ENCODE measurements around the gene PSMB9. TPM values are rescaled to one million over a fixed set of nuclear protein-coding genes. Genes with fewer than 3 reads are reported as not detected.
A peak's percentile ranks its signal among the peaks of the same experiment; 100 is the strongest.

PSMB9 gene
- total and polyA plus RNA-seq, 2 donors (not counting 1 experiment from before 2014, with no cell fraction given) = 181 to 242 TPM

GRCh38 chr6:32827025-32827424, 27.0 kb upstream of the PSMB9 start:
- H3K36me3 ChIP-seq (replicated peaks in 1 of 2; ENCODE audit: control extremely low read depth in 1 of 2, control insufficient read depth in 1 of 2, extremely low read depth in 1 of 2, insufficient read depth in 2 of 2, low read length in 1 of 2) = peaks cover 18 to 52% of the 10 kb centered on the region in 2 experiments
- ATAC-seq (ENCODE audit: low read depth) (no peak), DNase-seq (no peak)
- no peak overlapping the region for H3K27ac ChIP-seq (ENCODE audit: low read length in 2 of 2)
- 100% methylated on average over 1 of the region's 3 CpGs for WGBS (ENCODE audit: insufficient coverage)
- H3K27me3 ChIP-seq (replicated peaks in 1 of 4; ENCODE audit: control extremely low read depth in 1 of 4, control insufficient read depth in 3 of 4, insufficient read depth in 4 of 4, low read length in 3 of 4) = no peaks in the 10 kb centered on the region
- H3K9me3 Mint-ChIP-seq (ENCODE audit: insufficient read depth) = no peaks in the 10 kb centered on the region
- peaks cover under 1% of the 10 kb centered on the region in 2 donors for H3K4me1 ChIP-seq (ENCODE audit: control insufficient read depth in 2 of 2, insufficient read depth in 2 of 2, low read length in 2 of 2)
- H3K9me3 ChIP-seq (ENCODE audit: control extremely low read depth in 1 of 3, control insufficient read depth in 2 of 3, insufficient read depth in 1 of 3, low read length in 2 of 3) = no peaks in the 10 kb centered on the region
- peaks cover 30% of the 10 kb centered on the region for H3K79me2 ChIP-seq (ENCODE audit: control insufficient read depth, insufficient read depth, low read length)
- ChIA-PET POLR2A (interaction anchor here (0.9 kb wide), 1 partner anchor 11 kb away, joined by 6 read pairs; the partner anchor contains the start of gene TAP2), CTCF (interaction anchor here (0.8 to 4.7 kb wide), 11 partner anchors 10 to 395 kb away, joined by 3 to 33 read pairs (median 3); partner anchors contain the start of genes HLA-DOB, PSMB9, TAP1 and TAP2)
- H3K27me3 Mint-ChIP-seq = no peaks in the 10 kb centered on the region
- H3K4me1 Mint-ChIP-seq = peaks cover 9% of the 10 kb centered on the region
- H2AFZ ChIP-seq (ENCODE audit: insufficient read depth, low read depth, low read length, poor library complexity, severe bottlenecking) = no peak overlapping the region
- intact Hi-C loops (cut with micrococcal nuclease) = no loop called here
- H3K4me3 Mint-ChIP-seq = no peak overlapping the region
- H4K20me1 ChIP-seq (ENCODE audit: control insufficient read depth, insufficient read depth, low read length, poor library complexity, severe bottlenecking) = no peaks in the 10 kb centered on the region
- TF ChIP-seq EZH2 (IDR thresholded peaks at IDR 0.05; ENCODE audit: borderline replicate concordance, insufficient read depth, low read depth, low read length, poor library complexity, severe bottlenecking) (no peak), CTCF (IDR thresholded peaks at IDR 0.05) (no peak)
- H3K9ac ChIP-seq (ENCODE audit: low read length) = no peak overlapping the region
- no peak overlapping the region for H3K4me3 ChIP-seq (ENCODE audit: control extremely low read depth in 1 of 5, extremely low read depth in 1 of 5, insufficient read depth in 1 of 5, low read depth in 2 of 5, low read length in 4 of 5)
- H3K27ac Mint-ChIP-seq = peak overlapping the region; percentile 18
- H3K4me2 ChIP-seq (replicated peaks; ENCODE audit: low read depth, low read length, poor library complexity, severe bottlenecking) = no peak overlapping the region

- no peak overlapping the region for H2AFZ ChIP-seq (ENCODE audit: insufficient read depth, low read depth, low read length, poor library complexity, severe bottlenecking)
- H3K4me1 ChIP-seq (ENCODE audit: control insufficient read depth in 2 of 2, insufficient read depth in 2 of 2, low read length in 2 of 2) = peaks cover 0 to 3% of the 10 kb centered on the region in 2 donors
- H3K36me3 ChIP-seq (replicated peaks in 1 of 2; ENCODE audit: control extremely low read depth in 1 of 2, control insufficient read depth in 1 of 2, extremely low read depth in 1 of 2, insufficient read depth in 2 of 2, low read length in 1 of 2) = peaks cover 28 to 76% of the 10 kb centered on the region in 2 experiments
- ATAC-seq (ENCODE audit: low read depth) = no peak
- peaks cover 48% of the 10 kb centered on the region for H3K79me2 ChIP-seq (ENCODE audit: control insufficient read depth, insufficient read depth, low read length)
- H3K4me3 ChIP-seq (ENCODE audit: control extremely low read depth in 1 of 5, extremely low read depth in 1 of 5, insufficient read depth in 1 of 5, low read depth in 2 of 5, low read length in 4 of 5) = no peak overlapping the region
- no peak overlapping the region for H3K4me2 ChIP-seq (replicated peaks; ENCODE audit: low read depth, low read length, poor library complexity, severe bottlenecking)
- Mint-ChIP-seq H3K27ac (peak overlapping the region; percentile 59), H3K9me3 (ENCODE audit: insufficient read depth) (no peaks in the 10 kb centered on the region), H3K4me3 (no peak overlapping the region), H3K4me1 (peaks cover 24% of the 10 kb centered on the region), H3K27me3 (no peaks in the 10 kb centered on the region)
- no peaks in the 10 kb centered on the region for H4K20me1 ChIP-seq (ENCODE audit: control insufficient read depth, insufficient read depth, low read length, poor library complexity, severe bottlenecking)
- ChIA-PET CTCF (interaction anchor here (0.7 to 4.7 kb wide), 3 partner anchors 9 to 39 kb away, joined by 3 to 27 read pairs (median 4); partner anchors contain the start of gene TAP2), POLR2A (interaction anchor here (1.6 kb wide), 1 partner anchor 38 kb away, joined by 5 read pairs; no protein-coding TSS in a partner anchor)
- H3K9me3 ChIP-seq (ENCODE audit: control extremely low read depth in 1 of 3, control insufficient read depth in 2 of 3, insufficient read depth in 1 of 3, low read length in 2 of 3) = no peaks in the 10 kb centered on the region
- no peak overlapping the region for H3K9ac ChIP-seq (ENCODE audit: low read length)
- H3K27ac ChIP-seq (ENCODE audit: low read length in 2 of 2) = no peak overlapping the region
- intact Hi-C loops (cut with micrococcal nuclease) = no loop called here
- TF ChIP-seq CTCF (IDR thresholded peaks at IDR 0.05) = no peak
- no peak for TF ChIP-seq EZH2 (IDR thresholded peaks at IDR 0.05; ENCODE audit: borderline replicate concordance, insufficient read depth, low read depth, low read length, poor library complexity, severe bottlenecking)
- 78% methylated on average over 6 of the region's 7 CpGs for WGBS (ENCODE audit: insufficient coverage)
- H3K27me3 ChIP-seq (replicated peaks in 1 of 4; ENCODE audit: control extremely low read depth in 1 of 4, control insufficient read depth in 3 of 4, insufficient read depth in 4 of 4, low read length in 3 of 4) = no peaks in the 10 kb centered on the region
- no peak for DNase-seq
Measured at GRCh38 chr6:32829495-32829894, 24.5 kb upstream of the PSMB9 start.
